ENCODE results near the gene NOXRED1.

NOXRED1 gene

DNA sequence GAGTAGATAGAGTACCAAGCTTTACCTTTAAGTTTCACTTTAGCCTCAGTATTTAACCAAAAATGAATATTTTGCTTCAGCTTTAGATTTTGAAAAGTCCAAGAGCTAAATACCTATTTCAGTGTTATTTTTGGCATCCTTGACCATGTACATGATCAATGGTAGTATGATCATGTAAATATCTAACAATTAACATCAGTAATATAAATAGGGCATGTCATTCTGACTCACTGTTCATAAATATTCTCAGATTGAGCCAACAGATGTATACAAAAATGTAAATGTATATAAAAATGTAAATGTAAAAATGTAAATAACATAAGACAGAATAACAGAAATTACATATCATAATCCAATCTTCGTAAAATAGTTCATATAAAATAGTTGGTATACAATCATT lies 15.3 kb upstream of the NOXRED1 start:
- Histone ChIP-seq H3K4me3 (IDR thresholded peaks at IDR 0.05; ENCODE audit: insufficient read depth, low read depth, low read length) (no peak overlapping the region), H3K27me3 (ENCODE audit: insufficient read depth, low read depth) (no peaks in the 10 kb centered on the region), H3K4me1 (ENCODE audit: low read depth, poor library complexity, severe bottlenecking) (no peaks in the 10 kb centered on the region), H3K79me2 (ENCODE audit: insufficient read depth, low read depth) (no peaks in the 10 kb centered on the region), H3K4me2 (no peak overlapping the region), H2AFZ (ENCODE audit: low read depth) (no peak overlapping the region), H3K9ac (no peak overlapping the region), H3K36me3 (ENCODE audit: insufficient read depth) (no peaks in the 10 kb centered on the region), H4K20me1 (ENCODE audit: insufficient read depth) (no peaks in the 10 kb centered on the region), H3K27ac (no peak overlapping the region)
- TF ChIP-seq, protein P1, sequence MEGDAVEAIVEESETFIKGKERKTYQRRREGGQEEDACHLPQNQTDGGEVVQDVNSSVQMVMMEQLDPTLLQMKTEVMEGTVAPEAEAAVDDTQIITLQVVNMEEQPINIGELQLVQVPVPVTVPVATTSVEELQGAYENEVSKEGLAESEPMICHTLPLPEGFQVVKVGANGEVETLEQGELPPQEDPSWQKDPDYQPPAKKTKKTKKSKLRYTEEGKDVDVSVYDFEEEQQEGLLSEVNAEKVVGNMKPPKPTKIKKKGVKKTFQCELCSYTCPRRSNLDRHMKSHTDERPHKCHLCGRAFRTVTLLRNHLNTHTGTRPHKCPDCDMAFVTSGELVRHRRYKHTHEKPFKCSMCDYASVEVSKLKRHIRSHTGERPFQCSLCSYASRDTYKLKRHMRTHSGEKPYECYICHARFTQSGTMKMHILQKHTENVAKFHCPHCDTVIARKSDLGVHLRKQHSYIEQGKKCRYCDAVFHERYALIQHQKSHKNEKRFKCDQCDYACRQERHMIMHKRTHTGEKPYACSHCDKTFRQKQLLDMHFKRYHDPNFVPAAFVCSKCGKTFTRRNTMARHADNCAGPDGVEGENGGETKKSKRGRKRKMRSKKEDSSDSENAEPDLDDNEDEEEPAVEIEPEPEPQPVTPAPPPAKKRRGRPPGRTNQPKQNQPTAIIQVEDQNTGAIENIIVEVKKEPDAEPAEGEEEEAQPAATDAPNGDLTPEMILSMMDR (conservative IDR thresholded peaks at IDR 0.05; ENCODE audit: low read depth, low read length), result no peak

DNA sequence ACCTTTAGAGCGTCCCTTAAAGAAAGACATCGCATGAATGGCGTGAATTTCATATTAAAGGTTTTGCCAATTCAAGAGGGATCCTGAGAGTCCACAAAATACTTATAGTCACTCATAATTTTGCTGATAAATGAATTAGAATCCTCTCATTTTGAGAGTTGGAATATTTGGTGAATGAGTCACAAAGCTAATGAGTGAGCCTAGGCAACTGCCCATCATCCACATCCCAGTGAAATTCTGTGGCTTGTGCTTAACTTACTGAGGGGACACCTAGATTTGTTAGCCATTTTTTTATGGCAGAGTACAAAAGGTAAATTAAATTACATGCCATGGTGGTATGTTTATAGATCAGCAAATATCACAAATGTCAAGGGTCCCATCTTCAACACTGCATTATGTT lies 12.7 kb upstream of the NOXRED1 start:
- H4K20me1 ChIP-seq (ENCODE audit: insufficient read depth), result no peaks in the 10 kb centered on the region
- no peak overlapping the region for H2AFZ ChIP-seq (ENCODE audit: low read depth)
- no peaks in the 10 kb centered on the region for H3K27me3 ChIP-seq (ENCODE audit: insufficient read depth, low read depth)
- no peak overlapping the region for H3K9ac ChIP-seq
- no peak overlapping the region for H3K4me3 ChIP-seq (IDR thresholded peaks at IDR 0.05; ENCODE audit: insufficient read depth, low read depth, low read length)
- H3K36me3 ChIP-seq (ENCODE audit: insufficient read depth), result no peaks in the 10 kb centered on the region
- no peak overlapping the region for H3K27ac ChIP-seq
- H3K79me2 ChIP-seq (ENCODE audit: insufficient read depth, low read depth), result no peaks in the 10 kb centered on the region
- H3K4me2 ChIP-seq, result no peak overlapping the region
- TF ChIP-seq, protein P1 (conservative IDR thresholded peaks at IDR 0.05; ENCODE audit: low read depth, low read length), result no peak
- no peaks in the 10 kb centered on the region for H3K4me1 ChIP-seq (ENCODE audit: low read depth, poor library complexity, severe bottlenecking)

DNA sequence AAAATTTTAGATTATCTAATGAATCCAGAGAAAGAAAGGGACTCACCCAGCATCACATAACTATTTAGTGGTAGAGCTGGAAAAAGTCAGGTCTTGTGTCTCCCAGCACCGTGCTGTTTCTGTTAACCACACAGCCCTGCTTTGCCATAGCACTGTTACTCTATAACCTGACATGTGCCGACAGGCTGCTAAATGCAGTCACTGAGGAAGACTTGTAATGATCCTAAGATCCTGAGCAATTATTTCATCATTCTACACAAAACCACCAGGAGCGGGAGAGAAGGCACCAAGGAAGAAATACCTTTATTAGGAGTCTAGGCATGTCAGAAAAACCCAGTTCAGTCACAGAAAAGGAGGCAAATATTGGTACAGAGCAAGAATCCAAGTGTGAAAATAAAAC lies 3.1 kb upstream of the NOXRED1 start:
- TF ChIP-seq, protein P1 (conservative IDR thresholded peaks at IDR 0.05; ENCODE audit: low read depth, low read length), result no peak
- H3K27me3 ChIP-seq (ENCODE audit: insufficient read depth, low read depth), result no peaks in the 10 kb centered on the region
- H3K36me3 ChIP-seq (ENCODE audit: insufficient read depth), result no peaks in the 10 kb centered on the region

DNA sequence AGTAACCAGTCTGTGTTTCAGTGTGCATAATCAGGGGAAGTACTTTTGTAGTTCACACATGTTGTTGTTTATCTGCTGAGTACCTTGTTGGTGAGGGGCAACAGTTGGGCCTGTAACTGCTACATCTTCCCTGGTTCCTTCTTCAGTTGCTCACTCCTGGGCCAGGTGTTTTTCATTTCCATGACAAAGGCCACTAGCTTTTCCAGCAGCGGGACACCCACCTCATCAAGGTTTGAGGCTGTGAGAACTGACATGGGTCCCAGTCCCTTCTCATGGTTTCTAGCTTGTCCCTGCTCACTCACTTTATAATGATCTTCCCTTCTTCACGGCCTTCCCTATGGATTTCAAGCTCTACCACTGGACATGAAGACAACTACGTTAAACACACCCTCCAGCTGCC lies 1.5 kb upstream of the NOXRED1 start:
- H3K4me3 ChIP-seq (IDR thresholded peaks at IDR 0.05; ENCODE audit: insufficient read depth, low read depth, low read length), result no peak overlapping the region

More for the DNA sequence above, 3.1 kb upstream of the NOXRED1 start:
- H3K4me2 ChIP-seq, result no peak overlapping the region
- no peaks in the 10 kb centered on the region for H3K4me1 ChIP-seq (ENCODE audit: low read depth, poor library complexity, severe bottlenecking)
- no peak overlapping the region for H3K9ac ChIP-seq
- H3K4me3 ChIP-seq (IDR thresholded peaks at IDR 0.05; ENCODE audit: insufficient read depth, low read depth, low read length), result no peak overlapping the region
- H2AFZ ChIP-seq (ENCODE audit: low read depth), result no peak overlapping the region
- no peaks in the 10 kb centered on the region for H3K79me2 ChIP-seq (ENCODE audit: insufficient read depth, low read depth)
- H3K27ac ChIP-seq, result no peak overlapping the region
- no peaks in the 10 kb centered on the region for H4K20me1 ChIP-seq (ENCODE audit: insufficient read depth)

More for the DNA sequence above, 1.5 kb upstream of the NOXRED1 start:
- H3K9ac ChIP-seq, result no peak overlapping the region
- no peaks in the 10 kb centered on the region for H3K27me3 ChIP-seq (ENCODE audit: insufficient read depth, low read depth)
- no peaks in the 10 kb centered on the region for H4K20me1 ChIP-seq (ENCODE audit: insufficient read depth)
- no peaks in the 10 kb centered on the region for H3K4me1 ChIP-seq (ENCODE audit: low read depth, poor library complexity, severe bottlenecking)
- TF ChIP-seq, protein P1 (conservative IDR thresholded peaks at IDR 0.05; ENCODE audit: low read depth, low read length), result no peak
- H3K36me3 ChIP-seq (ENCODE audit: insufficient read depth), result no peaks in the 10 kb centered on the region
- H2AFZ ChIP-seq (ENCODE audit: low read depth), result no peak overlapping the region
- H3K4me2 ChIP-seq, result no peak overlapping the region
- H3K27ac ChIP-seq, result no peak overlapping the region
- H3K79me2 ChIP-seq (ENCODE audit: insufficient read depth, low read depth), result no peaks in the 10 kb centered on the region

Data from KMS-11 (cell line).